ENCODE results near the gene YTHDF2. TPM values are rescaled to one million over a fixed set of nuclear protein-coding genes. Genes with fewer than 3 reads are reported as not detected.

YTHDF2 gene
- total RNA-seq, 1 experiment from 2014 or later, result 90.6 TPM

DNA sequence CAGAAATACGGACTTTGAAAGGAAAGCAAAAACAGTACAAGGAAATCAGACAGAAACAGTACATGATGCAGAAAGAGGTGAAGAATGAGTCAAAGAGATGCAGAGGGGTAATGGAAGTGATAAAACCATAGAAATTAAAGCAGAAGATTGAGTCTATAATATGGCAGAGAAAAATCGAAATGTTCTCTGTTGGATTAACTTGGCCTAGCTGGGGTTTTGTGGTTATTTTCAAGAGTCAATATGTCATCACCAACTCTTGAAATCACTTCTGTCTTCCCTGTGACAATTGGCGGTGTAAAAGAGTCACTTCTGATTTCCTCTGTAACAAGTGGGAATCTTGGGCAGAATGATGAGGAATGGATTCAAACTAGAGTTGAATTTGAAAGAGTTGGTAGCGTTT, 7.4 kb downstream of the YTHDF2 start:
- H3K27ac ChIP-seq (ENCODE audit: low read depth, low read length), result no peak overlapping the region
- ChIA-PET POLR2A (interaction anchor here (1.5 kb wide), 1 partner anchor 96 kb away, joined by 4 read pairs; the partner anchor contains the start of gene RNU11), RAD21 (ENCODE audit: low non-redundant PET in 1 of 2, low total read pairs in 2 of 2, uncharacterized antibody in 2 of 2, unreplicated experiment in 2 of 2) (no interaction called here), CTCF (no interaction called here)
- intact Hi-C loops (cut with micrococcal nuclease), result no loop called here
- no peaks in the 10 kb centered on the region for H3K9me2 ChIP-seq (ENCODE audit: insufficient read depth)
- peaks cover 0 to 8% of the 10 kb centered on the region in 2 experiments; a peak in 3 of 4 replicates for H3K4me1 ChIP-seq (ENCODE audit: control insufficient read depth in 1 of 2, insufficient read depth in 2 of 2, low read length in 2 of 2)
- H3K4me3 ChIP-seq (replicated peaks in 1 of 2; ENCODE audit: low read depth in 1 of 2, low read length in 2 of 2), result no peak overlapping the region
- H3K36me3 ChIP-seq (ENCODE audit: control insufficient read depth in 1 of 2, insufficient read depth in 2 of 2, low read length in 2 of 2), result peaks cover 54 to 60% of the 10 kb centered on the region in 2 experiments
- BruUV-seq (replicated peaks), result no TSS peak
- H2AFZ ChIP-seq (ENCODE audit: low read depth, low read length, poor library complexity, severe bottlenecking), result no peak overlapping the region
- peaks cover 100% of the 10 kb centered on the region for H3K79me2 ChIP-seq (ENCODE audit: insufficient read depth, low read length)
- TF ChIP-seq EGR1 (IDR thresholded peaks at IDR 0.05; ENCODE audit: low read depth) (no peak), EZH2 (IDR thresholded peaks at IDR 0.05) (no peak), YY1 (IDR thresholded peaks at IDR 0.05; ENCODE audit: extremely low read depth, insufficient replicate concordance, low read depth, low read length) (no peak), FOSL1 (IDR thresholded peaks at IDR 0.05; ENCODE audit: low read depth) (no peak), POLR2A (IDR thresholded peaks at IDR 0.05; ENCODE audit: borderline replicate concordance, extremely low read depth, insufficient read depth, insufficient read length) (no peak), RAD21 (IDR thresholded peaks at IDR 0.05; ENCODE audit: low read depth) (no peak), TCF7L2 (IDR thresholded peaks at IDR 0.05; ENCODE audit: borderline replicate concordance, extremely low read depth, insufficient read depth, insufficient read length) (no peak), SP1 (IDR thresholded peaks at IDR 0.05; ENCODE audit: low read depth) (no peak), ZFX (IDR thresholded peaks at IDR 0.05) (no peak), ZNF274 (IDR thresholded peaks at IDR 0.05; ENCODE audit: low read depth, low read length) (no peak), JUND (IDR thresholded peaks at IDR 0.05) (no peak), ELF1 (IDR thresholded peaks at IDR 0.05; ENCODE audit: borderline replicate concordance, low read depth) (no peak), EZH2phosphoT487 (IDR thresholded peaks at IDR 0.05; ENCODE audit: borderline replicate concordance) (no peak), POLR2AphosphoS5 (IDR thresholded peaks at IDR 0.05; ENCODE audit: low read depth, low read length) (no peak)
- TF ChIP-seq, protein P1, sequence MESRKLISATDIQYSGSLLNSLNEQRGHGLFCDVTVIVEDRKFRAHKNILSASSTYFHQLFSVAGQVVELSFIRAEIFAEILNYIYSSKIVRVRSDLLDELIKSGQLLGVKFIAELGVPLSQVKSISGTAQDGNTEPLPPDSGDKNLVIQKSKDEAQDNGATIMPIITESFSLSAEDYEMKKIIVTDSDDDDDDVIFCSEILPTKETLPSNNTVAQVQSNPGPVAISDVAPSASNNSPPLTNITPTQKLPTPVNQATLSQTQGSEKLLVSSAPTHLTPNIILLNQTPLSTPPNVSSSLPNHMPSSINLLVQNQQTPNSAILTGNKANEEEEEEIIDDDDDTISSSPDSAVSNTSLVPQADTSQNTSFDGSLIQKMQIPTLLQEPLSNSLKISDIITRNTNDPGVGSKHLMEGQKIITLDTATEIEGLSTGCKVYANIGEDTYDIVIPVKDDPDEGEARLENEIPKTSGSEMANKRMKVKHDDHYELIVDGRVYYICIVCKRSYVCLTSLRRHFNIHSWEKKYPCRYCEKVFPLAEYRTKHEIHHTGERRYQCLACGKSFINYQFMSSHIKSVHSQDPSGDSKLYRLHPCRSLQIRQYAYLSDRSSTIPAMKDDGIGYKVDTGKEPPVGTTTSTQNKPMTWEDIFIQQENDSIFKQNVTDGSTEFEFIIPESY (IDR thresholded peaks at IDR 0.05; ENCODE audit: extremely low read depth, insufficient replicate concordance, low read length), result no peak
- TF ChIP-seq, protein P2, sequence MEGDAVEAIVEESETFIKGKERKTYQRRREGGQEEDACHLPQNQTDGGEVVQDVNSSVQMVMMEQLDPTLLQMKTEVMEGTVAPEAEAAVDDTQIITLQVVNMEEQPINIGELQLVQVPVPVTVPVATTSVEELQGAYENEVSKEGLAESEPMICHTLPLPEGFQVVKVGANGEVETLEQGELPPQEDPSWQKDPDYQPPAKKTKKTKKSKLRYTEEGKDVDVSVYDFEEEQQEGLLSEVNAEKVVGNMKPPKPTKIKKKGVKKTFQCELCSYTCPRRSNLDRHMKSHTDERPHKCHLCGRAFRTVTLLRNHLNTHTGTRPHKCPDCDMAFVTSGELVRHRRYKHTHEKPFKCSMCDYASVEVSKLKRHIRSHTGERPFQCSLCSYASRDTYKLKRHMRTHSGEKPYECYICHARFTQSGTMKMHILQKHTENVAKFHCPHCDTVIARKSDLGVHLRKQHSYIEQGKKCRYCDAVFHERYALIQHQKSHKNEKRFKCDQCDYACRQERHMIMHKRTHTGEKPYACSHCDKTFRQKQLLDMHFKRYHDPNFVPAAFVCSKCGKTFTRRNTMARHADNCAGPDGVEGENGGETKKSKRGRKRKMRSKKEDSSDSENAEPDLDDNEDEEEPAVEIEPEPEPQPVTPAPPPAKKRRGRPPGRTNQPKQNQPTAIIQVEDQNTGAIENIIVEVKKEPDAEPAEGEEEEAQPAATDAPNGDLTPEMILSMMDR (IDR thresholded peaks at IDR 0.05 in 2 of 3, conservative IDR thresholded peaks at IDR 0.05 in 1 of 3; ENCODE audit: borderline replicate concordance in 1 of 3, insufficient read depth in 1 of 3, low read depth in 2 of 3, low read length in 2 of 3), result no peak
- TF ChIP-seq, protein P3, sequence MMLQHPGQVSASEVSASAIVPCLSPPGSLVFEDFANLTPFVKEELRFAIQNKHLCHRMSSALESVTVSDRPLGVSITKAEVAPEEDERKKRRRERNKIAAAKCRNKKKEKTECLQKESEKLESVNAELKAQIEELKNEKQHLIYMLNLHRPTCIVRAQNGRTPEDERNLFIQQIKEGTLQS (IDR thresholded peaks at IDR 0.05), result no peak
- H3K27me3 ChIP-seq (ENCODE audit: insufficient read depth, low read length), result no peaks in the 10 kb centered on the region
- H3K9me3 ChIP-seq (ENCODE audit: control insufficient read depth in 1 of 2, insufficient read depth in 1 of 2, low read depth in 1 of 2, low read length in 2 of 2), result no peaks in the 10 kb centered on the region
- ATAC-seq (no peak), DNase-seq (ENCODE audit: low read depth, low spot score) (no peak)
- peaks cover 48% of the 10 kb centered on the region; the same call in 1 of the 2 replicates for H4K20me1 ChIP-seq (ENCODE audit: insufficient read depth)
- H3K9ac ChIP-seq (ENCODE audit: low read length), result no peak overlapping the region
- no peak overlapping the region for H3K4me2 ChIP-seq (ENCODE audit: low read length)
